Neural progenitor cell (in vitro differentiated cells): ENCODE measurements around the gene TP53I13. TPM values are rescaled to one million over a fixed set of nuclear protein-coding genes. Genes with fewer than 3 reads are reported as not detected.
A peak's percentile ranks its signal among the peaks of the same experiment; 100 is the strongest.

ENCODE experiments used
- DNase-seq: peaks from one replicate; pipeline ENCODE4 v3.0.0-alpha.2; 2016; ENCODE audit warnings: low spot score
- H2AFZ ChIP-seq: fragments of 200-600 bp; sonication (generic); replicated peaks from 2 replicates; pipeline ENCODE4 v1.6.1; 2016; ENCODE audit warnings: antibody characterized with exemption
- H3F3A ChIP-seq: fragments of 200-600 bp; sonication (generic); 2 replicates; pipeline ENCODE4 v1.6.1; 2016; ENCODE audit warnings: antibody characterized with exemption, low read depth
- H3K27ac ChIP-seq: fragments of 200-600 bp; sonication (generic); 2 replicates; pipeline ENCODE4 v1.5.1; 2016; ENCODE audit warnings: mild to moderate bottlenecking
- H3K27me3 ChIP-seq: fragments of 200-600 bp; sonication (generic); 2 replicates; pipeline ENCODE4 v1.6.1; 2016; ENCODE audit warnings: mild to moderate bottlenecking, moderate library complexity
- H3K36me3 ChIP-seq: fragments of 200-600 bp; sonication (generic); 2 replicates; pipeline ENCODE4 v1.5.1; 2016
- H3K4me1 ChIP-seq: fragments of 200-600 bp; sonication (generic); 2 replicates; pipeline ENCODE4 v1.6.1; 2016; ENCODE audit warnings: mixed run types
- H3K4me2 ChIP-seq: fragments of 200-600 bp; sonication (generic); 2 replicates; pipeline ENCODE4 v1.6.1; 2016
- H3K4me3 ChIP-seq: fragments of 200-600 bp; sonication (generic); 2 replicates; pipeline ENCODE4 v1.5.1; 2016
- H3K79me2 ChIP-seq: fragments of 200-600 bp; sonication (generic); 2 replicates; pipeline ENCODE4 v1.6.1; 2016; ENCODE audit warnings: low read depth
- H3K9ac ChIP-seq: fragments of 200-600 bp; sonication (generic); 2 replicates; pipeline ENCODE4 v1.6.1; 2016
- H3K9me3 ChIP-seq: fragments of 200-600 bp; sonication (generic); 2 replicates; pipeline ENCODE4 v1.5.1; 2016; ENCODE audit warnings: low read depth
- H4K20me1 ChIP-seq: fragments of 200-600 bp; sonication (generic); 2 replicates; pipeline ENCODE4 v1.6.1; 2016; ENCODE audit warnings: low read depth
- H3K27ac Mint-ChIP-seq: 3 replicates; pipeline ENCODE4 v1.8.0; 2021; ENCODE audit warnings: mixed read lengths
- H3K27me3 Mint-ChIP-seq: 2 replicates; pipeline ENCODE4 v1.8.0; 2022; ENCODE audit warnings: low read depth, mild to moderate bottlenecking, inconsistent platforms, moderate library complexity, mixed read lengths; ENCODE audit not compliant: insufficient read depth
- H3K36me3 Mint-ChIP-seq: 3 replicates; pipeline ENCODE4 v1.8.0; 2021; ENCODE audit warnings: mixed read lengths
- H3K4me1 Mint-ChIP-seq: 3 replicates; pipeline ENCODE4 v1.8.0; 2021; ENCODE audit warnings: mixed read lengths
- H3K4me3 Mint-ChIP-seq: 3 replicates; pipeline ENCODE4 v1.8.0; 2021; ENCODE audit warnings: mild to moderate bottlenecking, moderate library complexity, mixed read lengths
- H3K9me3 Mint-ChIP-seq: 3 replicates; pipeline ENCODE4 v1.8.0; 2020; ENCODE audit warnings: mixed read lengths
- CTCF ChIP-seq: fragments of 200-600 bp; sonication (generic); IDR thresholded peaks from 2 replicates; pipeline ENCODE4 v1.5.1; 2017; ENCODE audit warnings: antibody characterized with exemption, mild to moderate bottlenecking
- EZH2 ChIP-seq: fragments of 200-600 bp; sonication (generic); IDR thresholded peaks from 2 replicates; pipeline ENCODE4 v1.6.1; 2017; ENCODE audit warnings: antibody characterized with exemption, mild to moderate bottlenecking, moderate library complexity
- EZH2phosphoT487 ChIP-seq: fragments of 200-600 bp; sonication (generic); IDR thresholded peaks from 2 replicates; pipeline ENCODE4 v1.6.1; 2017; ENCODE audit warnings: antibody characterized with exemption
- total RNA-seq: library from RNA; depleted of rRNA; stranded (reverse); fragments of >200 nt; gene quantifications from 2 replicates; pipeline ENCODE4 v1.2.3, GENCODE V29; 2015; ENCODE audit warnings: low replicate concordance

Gene TP53I13
- total RNA-seq, 1 donor from 2014 or later, result 9.2 TPM

GRCh38 chr17:29613856-29614255 is 45.4 kb downstream of the TP53I13 start:
- H3K27me3 ChIP-seq, result peaks cover 47% of the 10 kb centered on the region
- peak overlapping the region; percentile 14 for H2AFZ ChIP-seq
- no peaks in the 10 kb centered on the region for H3K9me3 ChIP-seq
- H3K4me3 Mint-ChIP-seq, result peak overlapping the region; percentile 38
- H3K27ac ChIP-seq, result no peak overlapping the region
- peaks cover 25% of the 10 kb centered on the region for H3K4me1 Mint-ChIP-seq
- H3K9me3 Mint-ChIP-seq, result no peaks in the 10 kb centered on the region
- TF ChIP-seq EZH2phosphoT487 (no peak), EZH2 (no peak), CTCF (no peak)
- no peak for DNase-seq
- peaks cover 7% of the 10 kb centered on the region for H3K36me3 Mint-ChIP-seq
- peaks cover 11% of the 10 kb centered on the region for H4K20me1 ChIP-seq
- H3K27ac Mint-ChIP-seq, result no peak overlapping the region
- peak overlapping the region; percentile 84 for H3K4me2 ChIP-seq
- no peaks in the 10 kb centered on the region for H3K79me2 ChIP-seq
- H3K4me1 ChIP-seq, result peaks cover 23% of the 10 kb centered on the region
- H3K9ac ChIP-seq, result no peak overlapping the region
- no peaks in the 10 kb centered on the region for H3K36me3 ChIP-seq
- peaks cover 25% of the 10 kb centered on the region for H3K27me3 Mint-ChIP-seq
- no peak overlapping the region for H3K4me3 ChIP-seq
- H3F3A ChIP-seq, result peaks cover 40% of the 10 kb centered on the region

- no peak overlapping the region for H2AFZ ChIP-seq
- H3K36me3 ChIP-seq, result no peaks in the 10 kb centered on the region
- H4K20me1 ChIP-seq, result peaks cover 11% of the 10 kb centered on the region
- H3K27ac ChIP-seq, result no peak overlapping the region
- Mint-ChIP-seq H3K4me3 (peak overlapping the region; percentile 48), H3K4me1 (peaks cover 25% of the 10 kb centered on the region), H3K9me3 (no peaks in the 10 kb centered on the region), H3K36me3 (peaks cover 7% of the 10 kb centered on the region), H3K27me3 (peaks cover 26% of the 10 kb centered on the region), H3K27ac (no peak overlapping the region)
- H3K79me2 ChIP-seq, result no peaks in the 10 kb centered on the region
- peaks cover 41% of the 10 kb centered on the region for H3F3A ChIP-seq
- H3K27me3 ChIP-seq, result peaks cover 53% of the 10 kb centered on the region
- H3K4me2 ChIP-seq, result peak overlapping the region; percentile 84
- no peak overlapping the region for H3K9ac ChIP-seq
- DNase-seq, result peak; percentile 62
- H3K4me3 ChIP-seq, result no peak overlapping the region
- peaks cover 23% of the 10 kb centered on the region for H3K4me1 ChIP-seq
- no peak for TF ChIP-seq EZH2phosphoT487
- TF ChIP-seq EZH2, result no peak
- TF ChIP-seq CTCF, result no peak
- no peaks in the 10 kb centered on the region for H3K9me3 ChIP-seq
Measured at GRCh38 chr17:29614349-29615047, 46.0 kb downstream of the TP53I13 start.

DNA sequence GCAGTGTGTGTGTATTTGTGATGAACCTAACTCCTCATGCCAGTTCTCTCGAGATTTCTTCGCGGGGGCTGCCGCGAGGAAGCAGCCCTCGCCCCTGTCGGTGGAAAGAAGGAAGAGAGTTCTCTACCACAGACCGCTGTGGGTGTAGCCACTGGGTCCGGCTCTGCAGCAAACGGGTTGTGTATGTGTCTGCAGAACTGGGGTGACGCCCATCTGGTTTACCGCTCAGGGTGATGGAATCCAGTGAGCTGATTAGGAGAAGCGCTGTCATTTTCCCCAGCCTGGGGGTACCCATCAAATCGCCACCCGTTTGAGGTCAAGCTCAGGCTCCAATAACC is 46.5 kb downstream of the TP53I13 start:
- H3K36me3 Mint-ChIP-seq, result peaks cover 7% of the 10 kb centered on the region
- peak; percentile 37 for DNase-seq
- H3K27ac Mint-ChIP-seq, result no peak overlapping the region
- H3K4me1 Mint-ChIP-seq, result peaks cover 28% of the 10 kb centered on the region
- H3K9me3 ChIP-seq, result no peaks in the 10 kb centered on the region
- peaks cover 58% of the 10 kb centered on the region for H3K27me3 ChIP-seq
- H3K4me1 ChIP-seq, result peaks cover 23% of the 10 kb centered on the region
- H3K4me3 ChIP-seq, result peak overlapping the region; percentile 47
- TF ChIP-seq EZH2, result no peak
- no peak for TF ChIP-seq EZH2phosphoT487
- no peak for TF ChIP-seq CTCF
- no peak overlapping the region for H3K27ac ChIP-seq
- H3K9ac ChIP-seq, result no peak overlapping the region
- no peaks in the 10 kb centered on the region for H3K79me2 ChIP-seq
- no peaks in the 10 kb centered on the region for H3K9me3 Mint-ChIP-seq
- H4K20me1 ChIP-seq, result peaks cover 11% of the 10 kb centered on the region
- H3K36me3 ChIP-seq, result no peaks in the 10 kb centered on the region
- peaks cover 41% of the 10 kb centered on the region for H3F3A ChIP-seq
- peaks cover 27% of the 10 kb centered on the region for H3K27me3 Mint-ChIP-seq
- no peak overlapping the region for H2AFZ ChIP-seq
- H3K4me2 ChIP-seq, result peak overlapping the region; percentile 84
- peak overlapping the region; percentile 48 for H3K4me3 Mint-ChIP-seq
